ENCODE data around the gene KRT7.

The KRT7 gene

GRCh38 chr12:52190860-52191729 is 41.9 kb upstream of the KRT7 start:
- no peak overlapping the region for H3K23ac ChIP-seq (ENCODE audit: low read length)
- no peak overlapping the region for H3K56ac ChIP-seq (ENCODE audit: low read length)
- H4K5ac ChIP-seq (ENCODE audit: low read length), result no peak overlapping the region
- H3K79me1 ChIP-seq (ENCODE audit: low read length), result no peaks in the 10 kb centered on the region
- H3K79me2 ChIP-seq (ENCODE audit: control insufficient read depth, insufficient read depth, low read length), result no peaks in the 10 kb centered on the region
- H3K36me3 ChIP-seq (ENCODE audit: control insufficient read depth, insufficient read depth, low read length), result no peaks in the 10 kb centered on the region
- H3K27me3 ChIP-seq (ENCODE audit: insufficient read depth, low read length, poor library complexity), result no peaks in the 10 kb centered on the region
- H2BK15ac ChIP-seq (replicated peaks; ENCODE audit: low read depth), result no peak overlapping the region
- H2AK5ac ChIP-seq (ENCODE audit: low read length), result no peak overlapping the region
- H3K4me2 ChIP-seq (ENCODE audit: low read length), result no peak overlapping the region
- H3K9ac ChIP-seq (ENCODE audit: low read length), result no peak overlapping the region
- no peak overlapping the region for H3K4ac ChIP-seq (ENCODE audit: low read depth, low read length)
- H2BK5ac ChIP-seq (ENCODE audit: low read length), result no peak overlapping the region
- no peak overlapping the region for H3K27ac ChIP-seq (ENCODE audit: low read depth, low read length)
- no peak overlapping the region for H2BK120ac ChIP-seq (ENCODE audit: low read depth, low read length)
- no peak overlapping the region for H3K18ac ChIP-seq (ENCODE audit: low read length)
- H3K4me1 ChIP-seq (ENCODE audit: control insufficient read depth, low read depth, low read length), result no peaks in the 10 kb centered on the region
- no peak overlapping the region for H4K8ac ChIP-seq (ENCODE audit: low read depth, low read length)
- no CpG with 5 or more reads among the region's 16 CpGs for WGBS (ENCODE audit: extremely low coverage, insufficient coverage, low lambda C conversion rate)
- no peak overlapping the region for H3K4me3 ChIP-seq (ENCODE audit: low read length)
- DNase-seq, result no peak

DNA sequence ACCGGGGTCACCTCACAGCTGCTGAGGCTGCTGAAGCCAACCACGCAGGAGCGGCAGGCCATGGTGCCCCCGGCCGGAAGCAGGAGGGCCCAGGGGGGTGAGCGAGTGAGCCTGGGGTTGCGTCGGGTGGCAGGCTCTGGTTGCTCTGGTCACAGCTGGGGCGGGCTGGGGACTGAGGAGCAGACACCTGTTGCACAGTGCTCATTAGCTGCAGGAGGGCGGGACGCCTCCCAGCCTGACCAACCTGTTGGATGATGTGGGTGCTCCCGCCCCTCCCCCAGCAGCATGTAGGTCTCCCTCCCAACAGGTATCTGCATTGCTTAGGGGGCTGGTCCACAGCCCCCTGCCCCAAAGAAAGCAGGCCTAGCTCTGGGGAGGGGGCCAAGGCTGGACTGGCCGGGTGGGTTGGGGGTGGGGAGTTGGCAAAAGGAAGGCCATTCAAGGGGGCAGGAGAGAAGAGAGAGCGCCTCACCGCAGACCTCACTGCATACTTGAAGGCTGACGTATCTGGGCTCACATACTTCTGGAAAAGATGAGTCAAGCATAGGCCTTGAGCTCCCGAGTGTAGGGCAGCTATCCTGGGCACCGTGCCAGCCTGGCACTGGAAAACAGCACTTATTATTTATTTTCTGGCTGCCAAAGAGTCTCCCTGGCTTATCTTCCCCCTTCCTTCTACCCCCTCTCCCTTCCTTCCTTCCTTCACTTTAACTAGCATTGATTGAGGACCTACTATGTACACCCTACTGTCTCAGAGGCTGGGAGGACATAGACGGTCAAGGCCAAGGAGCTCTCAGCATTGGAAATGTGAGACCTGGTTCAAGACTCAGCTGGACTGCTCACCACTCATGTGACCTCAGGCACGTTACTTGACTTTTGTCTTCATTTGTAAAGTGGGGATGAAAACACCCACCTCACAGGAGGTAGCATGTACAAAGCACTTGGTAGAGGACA is 40.9 kb upstream of the KRT7 start, which contains the start of gene KRT80:
KRT80 (minus strand) TSS at position 174 of the 951 bp plus-strand sequence; CDS start at position 62, 112 bp downstream.
- Histone ChIP-seq H3K23ac (ENCODE audit: low read length) (no peak within 1 kb of the TSS), H3K9ac (ENCODE audit: low read length) (no peak within 1 kb of the TSS), H3K56ac (ENCODE audit: low read length) (no peak within 1 kb of the TSS), H2BK120ac (ENCODE audit: low read depth, low read length) (no peak within 1 kb of the TSS), H3K4me3 (ENCODE audit: low read length) (no peak within 1 kb of the TSS), H4K8ac (ENCODE audit: low read depth, low read length) (no peak within 1 kb of the TSS), H3K4me2 (ENCODE audit: low read length) (no peak within 1 kb of the TSS), H3K18ac (ENCODE audit: low read length) (no peak within 1 kb of the TSS), H3K79me2 (ENCODE audit: control insufficient read depth, insufficient read depth, low read length) (no peaks in the 10 kb centered on the region), H3K27me3 (ENCODE audit: insufficient read depth, low read length, poor library complexity) (no peaks in the 10 kb centered on the region), H2BK15ac (replicated peaks; ENCODE audit: low read depth) (no peak within 1 kb of the TSS), H3K79me1 (ENCODE audit: low read length) (no peaks in the 10 kb centered on the region), H2AK5ac (ENCODE audit: low read length) (no peak within 1 kb of the TSS), H3K4me1 (ENCODE audit: control insufficient read depth, low read depth, low read length) (no peaks in the 10 kb centered on the region), H3K36me3 (ENCODE audit: control insufficient read depth, insufficient read depth, low read length) (no peaks in the 10 kb centered on the region), H3K4ac (ENCODE audit: low read depth, low read length) (no peak within 1 kb of the TSS), H3K27ac (ENCODE audit: low read depth, low read length) (no peak within 1 kb of the TSS), H4K5ac (ENCODE audit: low read length) (no peak within 1 kb of the TSS), H2BK5ac (ENCODE audit: low read length) (no peak within 1 kb of the TSS)
- WGBS (ENCODE audit: extremely low coverage, insufficient coverage, low lambda C conversion rate), result no CpG with 5 or more reads among the region's 20 CpGs
- peak; percentile 82 for DNase-seq

DNA sequence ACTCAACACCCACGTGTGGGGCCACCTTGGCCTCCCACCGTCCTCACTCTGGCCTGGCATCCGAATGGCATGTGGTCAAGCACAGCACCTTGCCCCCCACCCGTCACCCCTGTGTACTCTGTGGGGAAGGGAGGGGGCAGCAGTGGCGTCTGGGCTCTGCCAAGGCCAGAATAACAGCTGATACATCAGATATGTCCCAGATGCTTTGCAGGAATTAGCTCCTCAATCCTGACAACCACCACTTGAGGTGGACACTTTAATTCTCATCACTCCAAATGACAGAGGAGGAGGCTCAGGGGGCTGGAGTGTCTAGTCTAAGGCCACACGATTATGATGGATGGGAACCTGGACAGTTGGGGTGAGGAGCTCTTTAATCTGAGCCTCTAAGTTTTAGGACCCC is 39.5 kb upstream of the KRT7 start:
- DNase-seq, result no peak
- no peaks in the 10 kb centered on the region for H3K79me2 ChIP-seq (ENCODE audit: control insufficient read depth, insufficient read depth, low read length)
- no peak overlapping the region for H3K4ac ChIP-seq (ENCODE audit: low read depth, low read length)
- H3K36me3 ChIP-seq (ENCODE audit: control insufficient read depth, insufficient read depth, low read length), result no peaks in the 10 kb centered on the region
- no peak overlapping the region for H3K56ac ChIP-seq (ENCODE audit: low read length)
- H3K27ac ChIP-seq (ENCODE audit: low read depth, low read length), result no peak overlapping the region
- no peak overlapping the region for H2BK5ac ChIP-seq (ENCODE audit: low read length)
- H3K79me1 ChIP-seq (ENCODE audit: low read length), result no peaks in the 10 kb centered on the region
- no peak overlapping the region for H3K4me3 ChIP-seq (ENCODE audit: low read length)
- H4K8ac ChIP-seq (ENCODE audit: low read depth, low read length), result no peak overlapping the region
- WGBS (ENCODE audit: extremely low coverage, insufficient coverage, low lambda C conversion rate), result no CpG with 5 or more reads among the region's 6 CpGs
- no peak overlapping the region for H3K23ac ChIP-seq (ENCODE audit: low read length)
- no peak overlapping the region for H2AK5ac ChIP-seq (ENCODE audit: low read length)
- no peak overlapping the region for H3K18ac ChIP-seq (ENCODE audit: low read length)
- no peaks in the 10 kb centered on the region for H3K4me1 ChIP-seq (ENCODE audit: control insufficient read depth, low read depth, low read length)
- H3K27me3 ChIP-seq (ENCODE audit: insufficient read depth, low read length, poor library complexity), result no peaks in the 10 kb centered on the region
- no peak overlapping the region for H2BK15ac ChIP-seq (replicated peaks; ENCODE audit: low read depth)
- H4K5ac ChIP-seq (ENCODE audit: low read length), result no peak overlapping the region
- no peak overlapping the region for H2BK120ac ChIP-seq (ENCODE audit: low read depth, low read length)
- no peak overlapping the region for H3K4me2 ChIP-seq (ENCODE audit: low read length)
- no peak overlapping the region for H3K9ac ChIP-seq (ENCODE audit: low read length)

DNA sequence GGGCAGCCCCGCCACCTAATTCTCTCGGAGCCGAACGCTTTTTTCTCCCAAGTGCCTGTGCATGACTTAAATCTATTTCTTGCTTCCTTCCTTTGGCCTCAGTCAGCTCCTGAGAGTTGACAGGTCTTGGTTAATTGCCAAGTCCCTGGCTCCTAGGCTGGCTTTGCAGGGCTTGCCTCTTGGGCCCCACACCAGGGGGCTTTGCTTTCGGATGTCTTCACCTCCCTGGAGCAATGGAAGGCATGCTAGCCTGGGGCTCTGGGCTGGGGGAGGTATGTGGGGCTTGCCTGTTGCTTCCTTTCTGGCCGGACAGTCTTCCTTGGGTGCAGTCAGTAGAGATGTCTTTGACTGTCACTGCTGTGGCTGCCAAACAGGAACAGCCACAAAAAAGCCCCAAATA is 39.1 kb upstream of the KRT7 start:
- H4K8ac ChIP-seq (ENCODE audit: low read depth, low read length), result no peak overlapping the region
- WGBS (ENCODE audit: extremely low coverage, insufficient coverage, low lambda C conversion rate), result no CpG with 5 or more reads among the region's 6 CpGs
- H3K4me3 ChIP-seq (ENCODE audit: low read length), result no peak overlapping the region
- H3K4me1 ChIP-seq (ENCODE audit: control insufficient read depth, low read depth, low read length), result no peaks in the 10 kb centered on the region
- no peak overlapping the region for H3K23ac ChIP-seq (ENCODE audit: low read length)
- no peaks in the 10 kb centered on the region for H3K79me2 ChIP-seq (ENCODE audit: control insufficient read depth, insufficient read depth, low read length)
- no peak overlapping the region for H3K4ac ChIP-seq (ENCODE audit: low read depth, low read length)
- no peak overlapping the region for H4K5ac ChIP-seq (ENCODE audit: low read length)
- peak; percentile 63 for DNase-seq
- no peak overlapping the region for H3K18ac ChIP-seq (ENCODE audit: low read length)
- no peak overlapping the region for H3K27ac ChIP-seq (ENCODE audit: low read depth, low read length)
- H3K9ac ChIP-seq (ENCODE audit: low read length), result no peak overlapping the region
- H3K36me3 ChIP-seq (ENCODE audit: control insufficient read depth, insufficient read depth, low read length), result no peaks in the 10 kb centered on the region
- no peak overlapping the region for H2AK5ac ChIP-seq (ENCODE audit: low read length)
- H3K27me3 ChIP-seq (ENCODE audit: insufficient read depth, low read length, poor library complexity), result no peaks in the 10 kb centered on the region
- no peaks in the 10 kb centered on the region for H3K79me1 ChIP-seq (ENCODE audit: low read length)
- H2BK5ac ChIP-seq (ENCODE audit: low read length), result no peak overlapping the region
- no peak overlapping the region for H2BK15ac ChIP-seq (replicated peaks; ENCODE audit: low read depth)
- no peak overlapping the region for H3K56ac ChIP-seq (ENCODE audit: low read length)
- no peak overlapping the region for H2BK120ac ChIP-seq (ENCODE audit: low read depth, low read length)
- no peak overlapping the region for H3K4me2 ChIP-seq (ENCODE audit: low read length)

GRCh38 chr12:52195065-52195730 is 37.8 kb upstream of the KRT7 start:
- Histone ChIP-seq H3K79me2 (ENCODE audit: control insufficient read depth, insufficient read depth, low read length) (no peaks in the 10 kb centered on the region), H3K23ac (ENCODE audit: low read length) (no peak overlapping the region), H3K9ac (ENCODE audit: low read length) (no peak overlapping the region), H3K18ac (ENCODE audit: low read length) (no peak overlapping the region), H3K4me1 (ENCODE audit: control insufficient read depth, low read depth, low read length) (no peaks in the 10 kb centered on the region), H3K4me3 (ENCODE audit: low read length) (no peak overlapping the region), H2BK15ac (replicated peaks; ENCODE audit: low read depth) (no peak overlapping the region), H3K27ac (ENCODE audit: low read depth, low read length) (no peak overlapping the region), H4K5ac (ENCODE audit: low read length) (no peak overlapping the region), H3K4me2 (ENCODE audit: low read length) (no peak overlapping the region), H3K79me1 (ENCODE audit: low read length) (no peaks in the 10 kb centered on the region), H2BK120ac (ENCODE audit: low read depth, low read length) (no peak overlapping the region), H2BK5ac (ENCODE audit: low read length) (no peak overlapping the region), H4K8ac (ENCODE audit: low read depth, low read length) (no peak overlapping the region), H3K27me3 (ENCODE audit: insufficient read depth, low read length, poor library complexity) (no peaks in the 10 kb centered on the region), H3K56ac (ENCODE audit: low read length) (peak overlapping the region; percentile 2), H3K36me3 (ENCODE audit: control insufficient read depth, insufficient read depth, low read length) (no peaks in the 10 kb centered on the region), H3K4ac (ENCODE audit: low read depth, low read length) (no peak overlapping the region), H2AK5ac (ENCODE audit: low read length) (no peak overlapping the region)
- peak; percentile 56 for DNase-seq
- WGBS (ENCODE audit: extremely low coverage, insufficient coverage, low lambda C conversion rate), result no CpG with 5 or more reads among the region's 8 CpGs

Measured in mesendoderm (in vitro differentiated cells).